Measurements from ENCODE around the gene CSMD2.
"Not testable (repeated sequence)": the region's sequence is repeated elsewhere in the genome, so short reads cannot be mapped to it uniquely, and the experiment has no call there.

CSMD2 gene

GRCh38 chr1:34164771-34165391, at the start of gene CSMD2:
TSS of gene CSMD2 (minus strand) at chr1:34165230. CDS start at chr1:34165097, 133 bp downstream.
- no peak for DNase-seq (ENCODE audit: low read depth in 2 of 2)

GRCh38 chr1:34213956-34214355, 48.9 kb upstream of the CSMD2 start:
- no peak for DNase-seq (ENCODE audit: low read depth in 2 of 2)

- DNase-seq (ENCODE audit: low read depth in 2 of 2): no peak
These were observed 47.6 kb upstream of the CSMD2 start for GRCh38 chr1:34212673-34213072.

- no peak for DNase-seq (ENCODE audit: low read depth in 2 of 2)
These were observed 34.9 kb upstream of the CSMD2 start for GRCh38 chr1:34199927-34200326.

GRCh38 chr1:34192621-34193020, 27.6 kb upstream of the CSMD2 start:
- DNase-seq (ENCODE audit: low read depth in 2 of 2): no peak

- no peak for DNase-seq (ENCODE audit: low read depth in 2 of 2)
These were observed 25.7 kb upstream of the CSMD2 start for GRCh38 chr1:34190692-34191091.

GRCh38 chr1:34188985-34189384, 24.0 kb upstream of the CSMD2 start:
- no peak for DNase-seq (ENCODE audit: low read depth in 2 of 2)

GRCh38 chr1:34188418-34188817, 23.4 kb upstream of the CSMD2 start:
- DNase-seq (ENCODE audit: low read depth in 2 of 2): no peak

- no peak for DNase-seq (ENCODE audit: low read depth in 2 of 2)
These were observed 21.9 kb upstream of the CSMD2 start for GRCh38 chr1:34186741-34187494.

- DNase-seq (ENCODE audit: low read depth in 2 of 2): not testable (repeated sequence)
These were observed 18.4 kb upstream of the CSMD2 start for GRCh38 chr1:34183381-34183780.

GRCh38 chr1:34178072-34178471, 13.0 kb upstream of the CSMD2 start:
- DNase-seq (ENCODE audit: low read depth in 2 of 2): no peak

GRCh38 chr1:34176830-34177603, 12.0 kb upstream of the CSMD2 start, which contains the start of gene C1orf94:
TSS of gene C1orf94 (plus strand) at chr1:34176907. CDS start at chr1:34177790, 883 bp downstream.
- no peak for DNase-seq (ENCODE audit: low read depth in 2 of 2)

- DNase-seq (ENCODE audit: low read depth in 2 of 2): no peak
These were observed 10.7 kb upstream of the CSMD2 start for GRCh38 chr1:34175744-34176143.

GRCh38 chr1:34167389-34167788, 2.4 kb upstream of the CSMD2 start:
- no peak for DNase-seq (ENCODE audit: low read depth in 2 of 2)

GRCh38 chr1:34166625-34167361, 1.8 kb upstream of the CSMD2 start:
- no peak for DNase-seq (ENCODE audit: low read depth in 2 of 2)

- DNase-seq (ENCODE audit: low read depth in 2 of 2): no peak
These were observed 1.2 kb upstream of the CSMD2 start for GRCh38 chr1:34166191-34166624.

- DNase-seq (ENCODE audit: low read depth in 2 of 2): no peak
These were observed 442 bp upstream of the CSMD2 start for GRCh38 chr1:34165422-34165921.

GRCh38 chr1:34163792-34164731, 968 bp downstream of the CSMD2 start:
- DNase-seq (ENCODE audit: low read depth in 2 of 2): no peak

GRCh38 chr1:34162852-34163766, 1.9 kb downstream of the CSMD2 start:
- DNase-seq (ENCODE audit: low read depth in 2 of 2): peak; percentile 21 to 26

All from stimulated activated CD8-positive, alpha-beta memory T cell treated with anti-CD3 and anti-CD28 coated beads, Interleukin-2, amount 100 ng/mL, for 48 hours (primary cell).